ENCODE measurements around the gene ABL2.

Gene ABL2

DNA sequence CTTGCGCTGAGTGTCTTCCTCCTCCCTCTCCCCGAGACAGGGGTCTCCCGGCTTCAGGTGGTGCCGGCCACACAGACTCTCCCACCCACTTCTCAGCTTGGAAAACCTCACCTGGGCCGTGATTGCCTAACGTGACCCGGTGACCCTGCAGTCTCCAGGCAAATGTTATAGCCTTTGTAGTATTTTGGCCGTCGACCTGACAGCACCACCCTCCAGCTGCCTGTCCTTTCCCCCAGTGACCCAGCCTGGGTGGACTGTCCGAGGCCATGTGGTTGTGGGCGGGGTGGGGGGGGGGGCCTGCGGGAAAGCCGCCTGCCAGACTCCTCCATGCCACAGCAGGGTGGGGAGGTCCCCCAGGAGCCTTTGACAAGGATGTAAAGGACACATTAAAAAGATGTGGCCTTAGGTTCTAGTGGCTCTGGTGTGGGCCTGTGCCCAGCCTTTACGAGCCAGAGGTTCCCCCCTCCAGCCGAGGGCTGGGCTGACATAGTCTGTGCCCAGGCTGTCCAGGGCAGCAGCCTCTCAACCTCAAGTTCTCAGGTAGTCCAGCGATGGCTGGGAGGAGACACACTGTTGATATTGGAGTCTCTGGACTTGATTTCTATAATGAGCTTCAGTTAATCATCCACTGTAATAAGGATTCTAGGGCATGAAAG, 139.5 kb downstream of the ABL2 start:
- DNase-seq, result no peak

DNA sequence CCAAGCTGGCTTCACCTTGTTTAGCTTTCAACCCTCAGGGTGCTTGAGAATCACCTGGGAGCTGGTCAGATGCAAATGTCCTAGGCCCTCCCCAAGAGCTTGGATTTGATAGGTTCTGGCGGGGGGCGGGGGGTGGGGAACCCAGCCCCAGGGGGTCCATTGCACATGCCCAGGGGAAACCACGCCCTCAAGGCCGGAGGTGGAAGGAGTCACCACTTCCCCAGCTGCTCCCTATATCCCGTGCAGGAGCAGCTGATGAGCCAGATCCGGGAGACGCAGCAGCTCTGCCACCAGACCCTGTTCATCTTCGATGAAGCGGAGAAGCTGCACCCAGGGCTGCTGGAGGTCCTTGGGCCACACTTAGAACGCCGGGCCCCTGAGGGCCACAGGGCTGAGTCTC, 141.8 kb downstream of the ABL2 start:
- no peak for DNase-seq

DNA sequence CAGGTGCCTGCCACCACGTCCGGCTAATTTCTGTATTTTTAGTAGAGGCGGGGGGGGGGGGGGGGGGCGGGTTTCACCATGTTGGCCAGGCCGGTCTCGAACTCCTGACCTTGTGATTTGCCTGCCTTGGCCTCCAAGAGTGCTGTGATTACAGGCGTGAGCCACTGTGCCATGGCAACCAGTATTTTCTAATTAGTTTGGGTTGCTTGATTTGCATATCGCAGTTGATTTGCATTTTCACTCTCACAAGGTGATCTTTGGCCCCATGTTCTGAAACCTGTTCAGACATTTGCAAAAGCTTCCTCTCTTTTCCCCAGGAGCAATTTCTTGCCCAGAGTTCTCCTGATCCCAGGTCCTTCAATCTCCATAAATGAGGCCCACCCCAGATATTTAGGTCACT, 145.9 kb downstream of the ABL2 start:
- DNase-seq, result peak; percentile 16 to 32

DNA sequence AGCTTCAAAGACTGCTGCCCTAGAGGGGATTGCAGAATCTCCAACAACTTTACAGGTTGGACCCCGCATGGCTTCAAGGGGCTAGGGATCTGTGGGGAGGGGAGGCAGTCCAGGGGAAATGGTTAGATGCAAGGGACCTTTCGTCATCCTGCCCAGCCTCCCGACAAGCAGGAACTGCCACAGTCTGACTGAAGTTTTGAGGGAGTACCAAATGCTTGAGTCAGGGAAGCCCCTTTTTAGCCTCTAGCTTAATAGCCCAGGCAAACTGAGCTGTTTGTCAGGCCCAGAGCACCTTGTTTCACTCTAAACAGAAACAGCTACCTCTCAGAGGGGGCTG, 146.5 kb downstream of the ABL2 start:
- DNase-seq, result peak; percentile 27 to 44

DNA sequence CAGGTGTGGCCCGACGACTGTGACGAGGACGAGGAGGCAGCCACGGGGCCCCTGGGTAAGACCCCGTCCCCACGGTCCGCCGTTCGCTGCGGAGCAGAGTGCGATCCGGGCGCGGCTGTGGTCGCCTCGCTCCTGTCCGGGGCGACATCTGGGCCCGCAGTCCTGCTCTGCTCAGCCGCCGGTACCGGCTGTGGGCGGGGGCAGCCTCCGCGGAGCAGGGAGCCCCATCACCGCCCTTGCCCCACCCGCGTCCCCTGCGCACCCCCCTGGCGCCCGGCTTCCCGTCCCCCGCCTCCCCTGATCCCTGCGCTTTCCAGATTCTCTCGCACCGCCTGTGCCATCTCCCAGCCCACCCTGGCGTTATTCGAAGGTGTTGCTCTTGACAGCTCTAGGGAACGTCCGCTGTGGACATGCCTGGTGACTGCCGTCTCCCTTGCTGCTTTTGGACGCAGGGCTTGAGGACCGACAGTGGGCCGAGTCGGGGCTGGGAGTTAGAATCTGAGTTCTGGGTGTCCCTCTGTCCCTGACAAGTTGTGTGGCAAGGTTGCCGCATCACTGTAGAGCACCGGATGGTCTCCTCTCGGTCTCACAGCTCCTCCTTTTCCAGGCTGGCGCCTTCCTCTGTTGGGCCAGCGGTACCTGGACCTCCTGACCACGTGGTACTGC, 147.0 kb downstream of the ABL2 start:
- DNase-seq, result peak; percentile 12 to 34

DNA sequence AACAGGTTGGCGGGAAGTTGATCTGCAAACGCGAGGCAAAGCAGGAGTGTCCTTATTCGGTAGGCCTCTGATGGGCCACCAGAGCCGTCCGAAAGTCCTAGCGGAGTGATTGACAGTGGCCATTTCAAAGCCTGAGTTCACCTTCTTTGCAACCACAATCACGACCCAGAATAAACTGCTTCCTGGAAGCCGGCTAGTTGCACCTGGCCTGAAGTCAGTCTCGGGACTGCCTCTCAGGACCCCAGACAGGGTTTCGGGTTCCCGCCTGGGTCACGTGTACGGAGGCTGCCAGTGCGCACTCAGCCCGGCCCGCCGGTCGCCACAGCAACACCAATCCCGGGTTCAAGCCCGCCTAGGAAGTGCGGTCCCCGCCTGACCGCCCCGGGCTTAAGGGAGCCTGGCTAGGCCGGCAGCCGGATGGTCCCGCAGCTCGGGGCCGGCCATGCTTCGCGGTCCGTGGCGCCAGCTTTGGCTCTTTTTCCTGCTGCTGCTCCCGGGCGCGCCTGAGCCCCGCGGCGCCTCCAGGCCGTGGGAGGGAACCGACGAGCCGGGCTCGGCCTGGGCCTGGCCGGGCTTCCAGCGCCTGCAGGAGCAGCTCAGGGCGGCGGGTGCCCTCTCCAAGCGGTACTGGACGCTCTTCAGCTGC, 147.7 kb downstream of the ABL2 start, which contains the start of gene TOR3A:
TSS of gene TOR3A (plus strand) at position 384 of the 646 bp plus-strand sequence. CDS start at position 443, 59 bp downstream.
- DNase-seq, result peak; percentile 85 to 87

DNA sequence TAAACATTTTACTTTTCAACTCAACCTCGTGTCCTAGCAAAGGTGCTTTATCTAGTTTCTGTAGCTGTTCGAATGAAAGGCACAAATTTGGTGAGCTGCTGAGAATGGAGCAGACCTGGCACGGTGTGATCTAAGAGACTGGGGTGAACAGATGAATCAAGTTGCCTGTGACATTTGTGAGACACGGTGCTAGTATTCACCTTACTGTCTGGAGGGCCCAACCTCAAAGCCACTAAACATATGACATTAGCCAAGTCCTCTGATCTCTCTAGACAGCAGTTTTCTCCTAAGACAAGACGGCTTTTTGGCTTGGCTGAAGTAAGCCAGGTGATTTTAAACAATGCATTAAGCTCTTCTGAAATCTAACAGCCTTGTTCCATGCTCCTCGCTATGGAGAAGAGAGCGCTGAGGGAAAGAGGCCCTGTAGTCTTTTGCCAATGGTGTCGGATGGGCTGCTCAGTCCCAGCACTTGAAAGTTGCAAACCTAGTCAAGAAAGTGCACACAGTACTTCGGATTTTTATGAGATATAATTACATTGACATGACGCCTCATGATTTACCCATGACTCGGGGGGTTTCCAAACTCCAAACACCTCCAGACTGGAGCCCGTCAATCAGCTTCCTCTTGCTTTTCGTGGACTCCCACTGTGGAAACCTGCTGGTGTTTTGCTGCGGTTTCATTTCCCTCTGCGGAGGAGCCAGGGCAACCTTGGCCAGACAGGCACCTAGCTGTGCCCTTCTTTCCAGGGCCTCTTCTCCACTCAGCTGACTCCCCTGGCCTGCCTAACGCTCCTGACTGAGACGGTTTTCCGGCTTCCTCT, 148.4 kb downstream of the ABL2 start:
- DNase-seq, result peak; percentile 62 to 66

DNA sequence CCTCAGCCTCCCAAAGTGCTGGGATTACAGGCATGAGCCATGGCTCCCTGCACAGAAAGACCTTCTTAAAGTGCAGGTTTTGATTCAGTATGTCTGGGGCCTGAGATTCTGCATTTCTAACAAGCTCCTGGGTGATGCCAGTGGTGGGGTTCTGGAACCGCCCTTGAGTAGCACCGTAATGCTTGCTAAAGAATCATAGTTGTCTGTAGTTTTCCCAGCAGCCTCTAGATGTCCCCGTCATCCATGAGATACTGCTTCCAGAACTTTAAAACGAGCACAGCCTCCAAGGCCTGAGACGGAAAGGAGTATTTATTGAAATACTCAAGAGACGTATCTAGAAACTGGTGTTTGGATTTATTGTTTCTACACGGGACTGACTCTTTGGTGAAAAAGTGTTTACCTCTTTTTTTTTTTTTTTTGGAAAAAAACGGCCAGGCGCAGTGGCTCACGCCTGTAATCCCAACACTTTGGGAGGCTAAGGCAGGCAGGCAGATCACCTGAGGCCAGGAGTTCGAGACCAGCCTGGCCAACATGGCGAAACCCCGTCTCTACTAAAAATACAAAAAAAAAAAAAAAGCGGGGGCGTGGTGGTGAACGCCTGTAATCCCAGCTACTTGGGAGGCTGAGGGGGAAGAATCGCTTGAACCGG, 150.2 kb downstream of the ABL2 start:
- DNase-seq, result peak; percentile 70 to 78

DNA sequence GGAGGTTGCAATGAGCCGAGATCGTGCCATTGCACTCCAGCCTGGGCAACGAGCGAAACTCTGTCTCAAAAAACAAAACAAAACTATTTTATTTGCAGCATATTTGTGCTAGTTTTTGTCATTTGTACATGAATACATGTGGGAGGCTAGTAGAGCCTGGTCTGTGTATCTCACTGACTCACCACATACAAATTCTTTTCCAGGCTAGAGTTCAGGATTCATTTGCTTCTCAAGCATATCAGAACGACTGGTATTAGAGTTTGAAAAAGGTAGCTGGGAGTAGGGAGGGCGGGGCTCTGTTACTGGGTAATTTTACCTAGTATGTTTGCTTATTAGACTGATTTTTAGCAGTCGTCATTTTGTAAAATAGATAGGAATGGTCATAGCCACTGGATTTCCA, 152.1 kb downstream of the ABL2 start:
- no peak for DNase-seq

DNA sequence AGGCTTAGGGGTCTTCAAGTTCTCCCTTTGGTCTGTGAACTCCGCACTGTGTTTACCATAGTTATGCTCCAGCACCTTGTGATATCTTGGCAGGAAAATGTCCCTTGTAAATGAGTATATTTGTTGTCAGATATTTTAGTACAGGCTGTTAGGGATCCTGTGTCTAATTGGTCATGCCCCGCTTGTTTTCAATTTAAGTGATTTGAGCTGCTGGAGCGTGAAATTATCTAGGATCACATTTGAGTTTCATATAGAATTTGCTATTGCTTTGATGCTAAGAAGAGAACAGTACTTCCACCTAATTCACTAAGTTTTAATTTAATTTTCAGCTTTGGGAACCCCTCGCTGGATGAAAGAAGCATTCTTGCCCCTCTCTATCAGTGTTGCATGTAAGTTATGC, 163.0 kb downstream of the ABL2 start:
- DNase-seq, result no peak

DNA sequence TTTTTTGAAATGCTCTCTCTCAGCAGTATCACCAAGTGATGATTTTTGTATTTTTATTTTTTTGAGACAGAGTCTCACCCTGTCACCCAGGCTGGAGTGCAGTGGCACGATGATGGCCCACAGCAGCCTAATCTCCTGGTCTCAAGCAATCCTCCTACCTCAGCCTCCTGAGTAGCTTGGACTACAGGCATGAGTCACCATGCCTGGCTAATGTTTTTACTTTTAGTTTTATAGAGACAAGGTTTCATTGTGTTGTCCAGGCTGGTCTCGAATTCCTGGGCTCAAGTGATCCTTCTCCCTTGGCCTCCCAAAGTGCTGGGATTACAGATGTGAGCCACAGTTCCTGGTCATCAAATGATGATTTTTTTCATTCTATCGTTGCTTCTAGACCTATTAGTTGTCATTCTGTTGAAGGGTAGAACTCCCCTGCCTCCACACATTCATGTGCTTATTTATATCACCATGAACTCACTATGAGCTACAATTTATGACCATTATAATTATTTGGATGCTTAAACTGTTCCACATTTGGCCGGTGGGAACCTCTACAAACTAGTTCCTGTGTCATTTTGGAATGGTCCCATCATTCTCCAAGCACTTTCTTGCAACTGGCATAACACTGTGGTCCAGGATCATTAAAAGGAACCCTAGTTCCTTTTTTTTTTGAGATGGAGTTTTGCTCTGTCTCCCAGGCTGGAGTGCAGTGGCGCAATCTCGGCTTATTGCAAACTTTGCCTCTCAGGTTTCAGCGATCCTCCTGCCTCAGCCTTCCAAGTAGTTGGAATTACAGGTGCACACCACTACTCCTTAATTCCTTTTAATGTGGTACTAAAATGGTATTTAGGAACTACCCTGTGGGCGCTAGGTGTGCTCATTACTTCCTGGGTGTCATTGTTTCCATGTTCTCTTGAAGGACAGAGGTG, 167.9 kb downstream of the ABL2 start:
- no peak for DNase-seq

DNA sequence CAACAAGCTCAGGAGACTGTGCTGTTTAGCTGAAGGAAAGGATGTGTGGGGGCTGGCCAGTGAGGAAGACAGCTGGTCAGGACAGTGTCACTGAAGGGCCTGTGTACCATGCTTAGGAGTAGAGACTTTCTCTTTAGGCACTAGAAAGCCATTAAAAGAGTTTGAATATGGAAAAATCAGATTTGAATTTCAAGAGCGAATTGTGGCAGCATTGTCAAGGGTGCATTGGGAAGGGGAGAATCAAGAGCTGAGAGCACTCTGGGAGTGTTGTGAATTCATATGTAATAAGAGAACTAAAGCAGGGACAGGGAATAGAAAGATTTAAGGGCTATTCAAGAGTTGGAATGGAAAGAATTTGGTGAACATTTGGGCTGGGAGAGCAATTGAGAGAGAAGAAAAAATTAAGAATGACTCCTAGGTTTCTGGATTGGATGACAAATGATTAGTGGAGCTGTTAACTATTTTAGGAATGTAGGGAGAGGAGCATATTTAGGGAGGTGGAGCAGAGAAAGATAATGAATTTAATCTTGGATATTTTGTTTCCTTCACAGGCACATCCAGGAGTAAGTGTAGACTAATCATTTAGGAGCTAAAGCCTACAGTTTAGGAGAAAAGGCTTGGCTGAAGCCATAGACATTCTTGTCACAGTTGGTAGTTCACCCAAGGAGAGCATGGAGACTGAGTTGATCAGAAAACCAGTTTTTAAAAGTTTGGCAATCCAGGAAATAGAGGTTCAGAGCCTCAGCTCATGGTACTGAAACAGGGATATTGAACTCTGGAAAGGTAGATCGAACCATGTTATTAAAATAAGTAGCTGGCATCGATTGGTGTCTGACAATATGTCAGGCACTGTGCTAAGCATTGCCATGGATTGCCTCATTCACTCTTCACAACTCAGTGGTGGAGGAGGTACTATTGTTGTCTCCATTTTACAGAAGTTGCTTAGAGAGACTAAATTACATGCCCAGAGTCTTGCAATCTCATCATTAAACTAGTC, 170.7 kb downstream of the ABL2 start:
- no peak for DNase-seq

DNA sequence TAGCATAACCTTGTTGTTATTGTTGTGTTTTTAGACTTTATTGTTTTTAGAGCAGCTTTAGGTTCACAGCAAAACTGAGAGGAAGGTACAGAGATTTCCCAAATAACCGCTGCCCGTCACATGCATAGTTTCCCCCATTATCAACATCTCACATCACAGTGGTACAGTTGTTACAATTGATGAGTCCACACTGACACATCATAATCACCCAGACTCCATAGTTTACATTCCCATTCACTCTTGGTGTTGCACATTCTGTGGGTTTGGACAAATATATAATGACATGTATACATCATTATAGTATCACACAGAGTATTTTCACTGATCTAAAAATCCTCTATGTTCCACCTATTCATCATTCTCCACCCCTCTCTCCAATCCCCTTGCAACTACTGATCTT, 173.5 kb downstream of the ABL2 start:
- no peak for DNase-seq

DNA sequence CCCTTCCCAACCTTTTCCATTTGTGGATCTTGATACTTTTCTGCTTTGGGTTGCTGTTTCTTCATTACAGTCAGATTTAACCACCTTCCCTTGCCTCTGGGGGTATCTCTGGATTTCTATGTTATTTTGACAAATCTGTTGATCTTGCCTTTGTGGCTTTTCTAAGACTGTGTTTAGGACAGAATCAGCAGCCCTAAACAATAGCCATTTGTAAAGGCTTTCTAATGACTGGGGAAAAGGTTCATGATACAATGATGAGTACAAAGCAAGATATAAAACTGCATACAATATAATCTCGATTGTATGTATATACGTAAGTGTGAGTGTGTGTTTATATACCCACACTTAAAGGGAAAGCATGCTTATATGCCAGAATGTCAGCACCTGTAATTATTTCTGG, 176.0 kb downstream of the ABL2 start:
- DNase-seq, result no peak

DNA sequence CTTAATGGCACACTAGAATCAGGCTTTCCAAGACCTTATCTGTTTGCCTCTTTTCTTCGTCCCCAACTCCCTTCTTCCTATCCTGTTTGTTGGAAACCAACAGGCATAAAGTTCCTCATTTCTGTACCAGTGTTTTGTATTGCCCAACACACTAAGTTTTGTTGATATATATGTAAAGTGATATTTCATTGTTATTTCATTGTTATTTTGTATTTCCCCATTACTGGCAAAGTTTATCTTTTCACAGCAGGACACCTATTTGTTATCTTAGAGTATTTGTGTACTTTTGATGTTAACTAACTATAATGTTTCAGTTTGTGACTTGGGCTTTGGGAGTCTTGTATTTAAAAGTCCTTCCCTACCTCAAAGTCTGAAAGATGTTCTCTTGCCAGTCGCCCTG, 176.7 kb downstream of the ABL2 start:
- DNase-seq, result no peak
